CD14-positive monocyte (primary cell): ENCODE measurements around the gene PTGER4. TPM values are rescaled to one million over a fixed set of nuclear protein-coding genes. Genes with fewer than 3 reads are reported as not detected.
"Not testable (repeated sequence)": the region's sequence is repeated elsewhere in the genome, so short reads cannot be mapped to it uniquely, and the experiment has no call there.

Experiments
- DNase-seq, 3 donors: peaks; one replicate each; pipeline ENCODE4 v3.0.0-alpha.2; 2011 to 2022
- H2AFZ ChIP-seq: 2 replicates; pipeline ENCODE4 v1.6.0; 2012; ENCODE audit warnings: mild to moderate bottlenecking, low read depth, low read length, inconsistent platforms; ENCODE audit not compliant: insufficient read depth, poor library complexity, severe bottlenecking
- H3K27ac ChIP-seq, 2 donors: 1 replicate in 1 of 2; 2 replicates in 1 of 2; pipeline ENCODE4 v1.5.1; 2012 to 2013; ENCODE audit warnings: low read length in 2 of 2, control low read depth in 1 of 2, inconsistent platforms in 1 of 2, low read depth in 1 of 2, mild to moderate bottlenecking in 1 of 2
- H3K27me3 ChIP-seq, 2 donors: one replicate each; pipeline versions ENCODE4 v1.6.0 to v1.6.1; 2011 to 2013; ENCODE audit warnings: low read length in 2 of 2; ENCODE audit not compliant: control insufficient read depth in 2 of 2, insufficient read depth in 2 of 2
- H3K36me3 ChIP-seq, 2 donors: replicated peaks in 1 of 2; 1 replicate in 1 of 2; 2 replicates in 1 of 2; pipeline versions ENCODE4 v1.5.1 to v1.6.1; 2012 to 2013; ENCODE audit warnings: low read length in 2 of 2, control low read depth in 1 of 2, inconsistent platforms in 1 of 2, mild to moderate bottlenecking in 1 of 2; ENCODE audit not compliant: insufficient read depth in 2 of 2, control insufficient read depth in 1 of 2
- H3K4me1 ChIP-seq, 2 donors: 1 replicate in 1 of 2; 2 replicates in 1 of 2; pipeline versions ENCODE4 v1.5.1 to v1.6.1; 2012 to 2013; ENCODE audit warnings: low read length in 2 of 2, control low read depth in 1 of 2, inconsistent platforms in 1 of 2, mild to moderate bottlenecking in 1 of 2, moderate library complexity in 1 of 2; ENCODE audit not compliant: insufficient read depth in 2 of 2, control insufficient read depth in 1 of 2
- H3K4me2 ChIP-seq: replicated peaks from 2 replicates; pipeline ENCODE3; 2012; ENCODE audit warnings: low read length, moderate library complexity, mild to moderate bottlenecking; ENCODE audit not compliant: poor library complexity, severe bottlenecking; ENCODE audit errors: extremely low read depth
- H3K4me3 ChIP-seq, 3 experiments: fragments of 200-600 bp in 1 of 3; sonication (generic) in 1 of 3; replicated peaks in 1 of 3; 1 replicate in 2 of 3; 2 replicates in 1 of 3; pipeline ENCODE4 v1.5.1; 2011 to 2013; ENCODE audit warnings: low read length in 3 of 3, mild to moderate bottlenecking in 3 of 3, control low read depth in 2 of 3, low read depth in 2 of 3, inconsistent platforms in 1 of 3, moderate library complexity in 1 of 3
- H3K79me2 ChIP-seq: 2 replicates; pipeline ENCODE4 v1.6.0; 2012; ENCODE audit warnings: mild to moderate bottlenecking, control low read depth, inconsistent platforms, low read length, moderate library complexity; ENCODE audit not compliant: insufficient read depth
- H3K9ac ChIP-seq: 2 replicates; pipeline ENCODE4 v1.6.0; 2017; ENCODE audit warnings: low read length, mild to moderate bottlenecking; ENCODE audit not compliant: insufficient read depth, poor library complexity, severe bottlenecking
- H3K9me3 ChIP-seq, 2 donors: replicated peaks in 1 of 2; 1 replicate in 1 of 2; 2 replicates in 1 of 2; pipeline versions ENCODE4 v1.5.1 to v1.6.1; 2012 to 2013; ENCODE audit warnings: low read length in 2 of 2, control low read depth in 1 of 2; ENCODE audit not compliant: control insufficient read depth in 1 of 2, insufficient read depth in 1 of 2
- H4K20me1 ChIP-seq: 2 replicates; pipeline ENCODE4 v1.6.0; 2012; ENCODE audit warnings: mild to moderate bottlenecking, low read length, control low read depth, moderate library complexity; ENCODE audit not compliant: insufficient read depth
- H3K27ac Mint-ChIP-seq, 7 donors: one replicate each; pipeline ENCODE4 v1.8.0; 2020; ENCODE audit warnings: mild to moderate bottlenecking in 7 of 7, mixed read lengths in 7 of 7, moderate library complexity in 6 of 7, inconsistent platforms in 2 of 7
- H3K27me3 Mint-ChIP-seq, 3 donors: one replicate each; pipeline ENCODE4 v1.8.0; 2021 to 2022; ENCODE audit warnings: low read depth in 3 of 3, mild to moderate bottlenecking in 3 of 3, mixed read lengths in 3 of 3, moderate library complexity in 3 of 3, inconsistent platforms in 1 of 3
- H3K36me3 Mint-ChIP-seq, 2 donors: one replicate each; pipeline ENCODE4 v1.8.0; 2020; ENCODE audit warnings: mixed read lengths in 2 of 2, inconsistent platforms in 1 of 2, mild to moderate bottlenecking in 1 of 2
- H3K4me1 Mint-ChIP-seq: one replicate; pipeline ENCODE4 v1.8.0; 2020; ENCODE audit warnings: mild to moderate bottlenecking, mixed read lengths
- H3K4me3 Mint-ChIP-seq, 2 donors: one replicate each; pipeline ENCODE4 v1.8.0; 2020; ENCODE audit warnings: mild to moderate bottlenecking in 2 of 2, mixed read lengths in 2 of 2, moderate library complexity in 1 of 2
- H3K9me3 Mint-ChIP-seq, 7 donors: one replicate each; pipeline ENCODE4 v1.8.0; 2020 to 2022; ENCODE audit warnings: mixed read lengths in 7 of 7, mild to moderate bottlenecking in 6 of 7, moderate library complexity in 6 of 7, inconsistent platforms in 2 of 7
- CTCF ChIP-seq: fragments of 200-600 bp; IDR thresholded peaks from one replicate; pipeline ENCODE4 v1.8.0; 2022; ENCODE audit warnings: antibody characterized with exemption, mild to moderate bottlenecking
- WGBS: methylation state at CpG from one replicate; pipeline ENCODE4 v1.1.5; 2013; ENCODE audit warnings: missing lambda C conversion rate; ENCODE audit not compliant: insufficient coverage; 5-methylcytosine and 5-hydroxymethylcytosine counted together
- intact Hi-C, 2 donors: fragments of 100-400 bp; cut with micrococcal nuclease; formaldehyde crosslinking; loops; one replicate each; pipeline versions ENCODE4 v1.15.0 to v1.15.1; 2023
- polyA plus RNA-seq, 3 donors: library from polyadenylated mRNA; depleted of rRNA in 1 of 3; unstranded in 2 of 3; stranded (reverse) in 1 of 3; fragments of 300-500 nt in 2 of 3; fragments of >200 nt in 1 of 3; fragmentation: Illumina TruSeq in 2 of 3; gene quantifications; 1 replicate in 2 of 3; 2 replicates in 1 of 3; pipeline ENCODE4 v1.2.3, GENCODE V29; 2012 to 2021

PTGER4 gene
- polyA plus RNA-seq, 3 donors, result 44.4 to 119 (median 64.3) TPM

GRCh38 chr5:40705484-40705883 is 25.8 kb downstream of the PTGER4 start:
- no CpG with 5 or more reads among the region's 1 CpG for WGBS

GRCh38 chr5:40710575-40710974 is 30.9 kb downstream of the PTGER4 start:
- Mint-ChIP-seq H3K36me3 (peaks cover 25 to 26% of the 10 kb centered on the region in 2 donors), H3K9me3 (peaks cover 3 to 20% (median 10%) of the 10 kb centered on the region in 7 donors)
- H3K4me3 Mint-ChIP-seq, H3K27me3 ChIP-seq, H3K27me3 Mint-ChIP-seq, H3K4me2 ChIP-seq, H3K27ac Mint-ChIP-seq, H2AFZ ChIP-seq, H3K27ac ChIP-seq, H3K36me3 ChIP-seq, H3K79me2 ChIP-seq, H3K4me3 ChIP-seq, H4K20me1 ChIP-seq, DNase-seq, H3K9me3 ChIP-seq, H3K4me1 ChIP-seq, H3K9ac ChIP-seq, intact Hi-C loops, H3K4me1 Mint-ChIP-seq: not testable (repeated sequence)

More at GRCh38 chr5:40705484-40705883, 25.8 kb downstream of the PTGER4 start:
- H3K4me2 ChIP-seq, H3K4me1 Mint-ChIP-seq, H3K27ac Mint-ChIP-seq, H2AFZ ChIP-seq, H3K27me3 Mint-ChIP-seq, H3K79me2 ChIP-seq, H3K4me3 ChIP-seq, H3K27me3 ChIP-seq, H3K4me1 ChIP-seq, intact Hi-C loops, H3K9ac ChIP-seq, H3K27ac ChIP-seq, DNase-seq, H3K4me3 Mint-ChIP-seq, H4K20me1 ChIP-seq: not testable (repeated sequence)
- peaks cover 0 to 12% of the 10 kb centered on the region in 2 donors for H3K36me3 ChIP-seq
- peaks cover 0 to 15% of the 10 kb centered on the region in 2 donors for H3K9me3 ChIP-seq
- Mint-ChIP-seq H3K36me3 (peaks cover 39 to 42% of the 10 kb centered on the region in 2 donors), H3K9me3 (peaks cover 24 to 51% (median 44%) of the 10 kb centered on the region in 7 donors)

- no peaks in the 10 kb centered on the region for H3K27me3 ChIP-seq
- intact Hi-C loops, result no loop called here
- H3K9me3 ChIP-seq, result no peaks in the 10 kb centered on the region
- no peak overlapping the region for H2AFZ ChIP-seq
- peaks cover 26 to 31% of the 10 kb centered on the region in 2 donors for H3K36me3 Mint-ChIP-seq
- no peaks in the 10 kb centered on the region for H4K20me1 ChIP-seq
- no peak overlapping the region for H3K4me2 ChIP-seq
- peaks cover 0 to 15% of the 10 kb centered on the region in 2 donors for H3K36me3 ChIP-seq
- H3K27ac Mint-ChIP-seq, result no peak overlapping the region
- no peaks in the 10 kb centered on the region for H3K27me3 Mint-ChIP-seq
- peaks cover 0 to 9% (median 3%) of the 10 kb centered on the region in 7 donors for H3K9me3 Mint-ChIP-seq
- no peak for TF ChIP-seq CTCF
- H3K4me1 Mint-ChIP-seq, result no peaks in the 10 kb centered on the region
- H3K4me3 Mint-ChIP-seq, result no peak overlapping the region
- no peaks in the 10 kb centered on the region for H3K4me1 ChIP-seq
- H3K4me3 ChIP-seq, result no peak overlapping the region
- H3K79me2 ChIP-seq, result no peaks in the 10 kb centered on the region
- H3K27ac ChIP-seq, result no peak overlapping the region
- no peak overlapping the region for H3K9ac ChIP-seq
- no peak for DNase-seq
Measured at GRCh38 chr5:40714001-40714400, 34.3 kb downstream of the PTGER4 start.
